ENCODE data around the gene C6orf62.

C6orf62 gene

DNA sequence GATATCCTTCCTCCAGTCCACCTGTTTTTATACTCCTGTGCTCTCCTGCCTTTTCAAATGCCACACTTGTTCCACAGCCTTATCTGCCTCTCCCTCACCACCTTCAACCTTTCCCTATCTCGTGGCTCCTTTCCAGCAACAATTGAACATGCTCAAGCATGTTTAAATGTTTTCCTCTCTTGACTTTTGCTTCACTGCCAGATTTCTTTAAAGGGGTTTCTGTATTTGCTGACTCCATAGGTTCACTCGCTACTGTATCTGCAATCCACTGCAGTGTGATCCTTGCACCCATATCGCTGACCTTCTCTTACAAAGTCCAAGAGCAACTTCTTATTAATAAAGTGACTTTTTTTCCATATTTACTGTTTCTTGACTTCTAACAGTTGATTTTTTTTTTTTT lies 44.6 kb upstream of the C6orf62 start:
- H3K4me3 ChIP-seq (replicated peaks; ENCODE audit: insufficient read depth, low read length): no peak overlapping the region
- TF ChIP-seq GABPA (IDR thresholded peaks at IDR 0.05; ENCODE audit: low read depth): no peak
- no peak for TF ChIP-seq CTCF (IDR thresholded peaks at IDR 0.05; ENCODE audit: insufficient read depth, low read length)
- no peak for TF ChIP-seq REST (IDR thresholded peaks at IDR 0.05; ENCODE audit: insufficient replicate concordance, low read depth)
- TF ChIP-seq SPI1 (IDR thresholded peaks at IDR 0.05; ENCODE audit: borderline replicate concordance, low read depth): no peak
- no peak for TF ChIP-seq POLR2AphosphoS5 (IDR thresholded peaks at IDR 0.05; ENCODE audit: low read depth)
- H3K27ac ChIP-seq (replicated peaks): no peak overlapping the region
- no peak for DNase-seq (ENCODE audit: low read depth in 1 of 2, low spot score in 1 of 2)
- H3K27me3 ChIP-seq (ENCODE audit: insufficient read depth, poor library complexity, severe bottlenecking): no peaks in the 10 kb centered on the region

- no peak overlapping the region for H3K27ac ChIP-seq (replicated peaks)
- H3K27me3 ChIP-seq (ENCODE audit: insufficient read depth, poor library complexity, severe bottlenecking): no peaks in the 10 kb centered on the region
- no peak for TF ChIP-seq REST (IDR thresholded peaks at IDR 0.05; ENCODE audit: insufficient replicate concordance, low read depth)
- no peak for TF ChIP-seq POLR2AphosphoS5 (IDR thresholded peaks at IDR 0.05; ENCODE audit: low read depth)
- TF ChIP-seq CTCF (IDR thresholded peaks at IDR 0.05; ENCODE audit: insufficient read depth, low read length): no peak
- no peak for TF ChIP-seq GABPA (IDR thresholded peaks at IDR 0.05; ENCODE audit: low read depth)
- no peak for DNase-seq (ENCODE audit: low read depth in 1 of 2, low spot score in 1 of 2)
- no peak overlapping the region for H3K4me3 ChIP-seq (replicated peaks; ENCODE audit: insufficient read depth, low read length)
Observed at GRCh38 chr6:24761851-24762250, 42.9 kb upstream of the C6orf62 start.

- no peak for DNase-seq (ENCODE audit: low read depth in 1 of 2, low spot score in 1 of 2)
- TF ChIP-seq POLR2AphosphoS5 (IDR thresholded peaks at IDR 0.05; ENCODE audit: low read depth) (no peak), CTCF (IDR thresholded peaks at IDR 0.05; ENCODE audit: insufficient read depth, low read length) (no peak), GABPA (IDR thresholded peaks at IDR 0.05; ENCODE audit: low read depth) (no peak), SPI1 (IDR thresholded peaks at IDR 0.05; ENCODE audit: borderline replicate concordance, low read depth) (no peak), REST (IDR thresholded peaks at IDR 0.05; ENCODE audit: insufficient replicate concordance, low read depth) (no peak)
- Histone ChIP-seq H3K27ac (replicated peaks) (no peak overlapping the region), H3K4me3 (replicated peaks; ENCODE audit: insufficient read depth, low read length) (no peak overlapping the region), H3K27me3 (ENCODE audit: insufficient read depth, poor library complexity, severe bottlenecking) (no peaks in the 10 kb centered on the region)
Observed at GRCh38 chr6:24761193-24761835, 42.4 kb upstream of the C6orf62 start.

Measured in HL-60 (cell line).